Measurements from ENCODE around the gene ZNRF3.

ZNRF3 gene

GRCh38 chr22:28980326-28980725, 97.0 kb downstream of the ZNRF3 start:
- no peak for DNase-seq (ENCODE audit: extremely low read depth in 1 of 2, low read depth in 1 of 2)

GRCh38 chr22:28981818-28982499, 98.6 kb downstream of the ZNRF3 start:
- DNase-seq (ENCODE audit: extremely low read depth in 1 of 2, low read depth in 1 of 2): no peak

DNA sequence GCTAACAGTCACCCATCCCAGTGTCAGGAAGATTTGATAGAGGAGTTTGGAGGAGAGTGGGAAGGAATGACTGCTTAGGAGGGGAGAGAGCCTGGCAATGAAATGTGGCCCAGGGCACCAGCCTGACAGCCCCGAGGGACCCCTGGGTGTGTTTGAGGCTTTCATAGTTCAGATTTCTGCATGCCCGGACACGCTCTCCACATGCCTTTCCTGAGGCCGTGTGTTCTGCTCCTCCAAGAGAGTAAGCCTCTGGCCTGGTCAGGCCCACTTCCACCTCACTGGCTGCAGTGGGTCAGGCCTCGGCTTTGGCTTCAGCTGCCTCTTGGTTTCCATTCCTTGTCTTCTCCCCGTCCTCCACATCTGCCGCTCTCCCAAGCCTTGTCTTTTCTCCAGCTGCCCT, 99.8 kb downstream of the ZNRF3 start:
- no peak for DNase-seq (ENCODE audit: extremely low read depth in 1 of 2, low read depth in 1 of 2)

DNA sequence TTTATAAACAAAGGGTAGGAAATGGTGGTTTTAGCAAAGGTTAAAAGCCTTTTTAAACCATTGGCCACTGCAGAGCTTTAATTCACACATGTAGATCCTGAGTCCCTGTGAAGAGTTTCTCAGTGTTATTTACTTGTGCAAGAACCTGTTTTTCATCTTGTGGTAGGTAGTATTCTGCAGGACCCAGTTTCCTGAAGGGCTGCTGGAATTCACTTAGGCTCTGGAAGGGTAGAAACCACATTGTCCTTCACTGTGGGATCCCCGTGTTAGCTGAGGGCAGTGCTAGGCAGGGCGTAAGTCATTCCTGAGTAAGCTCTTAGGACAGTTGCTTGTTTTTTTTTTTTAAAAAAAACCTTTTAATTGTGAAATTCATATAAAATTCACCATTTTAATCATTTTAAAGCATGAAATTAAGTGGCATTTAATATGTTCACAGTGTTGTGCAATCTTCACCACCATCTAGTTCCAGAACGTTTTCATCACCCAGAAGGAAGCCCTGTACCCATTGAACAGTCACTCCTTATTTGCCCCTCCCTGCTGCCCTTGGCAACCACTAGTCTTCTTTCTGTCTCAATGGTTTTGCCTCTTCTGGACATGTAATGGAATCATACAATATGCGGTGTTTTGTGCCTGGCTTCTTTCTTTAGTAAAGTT, 100.5 kb downstream of the ZNRF3 start:
- DNase-seq (ENCODE audit: extremely low read depth in 1 of 2, low read depth in 1 of 2): no peak

- no peak for DNase-seq (ENCODE audit: extremely low read depth in 1 of 2, low read depth in 1 of 2)
These were observed 101.2 kb downstream of the ZNRF3 start for GRCh38 chr22:28984482-28985158.

GRCh38 chr22:28985581-28986290, 102.4 kb downstream of the ZNRF3 start:
- no peak for DNase-seq (ENCODE audit: extremely low read depth in 1 of 2, low read depth in 1 of 2)

- DNase-seq (ENCODE audit: extremely low read depth in 1 of 2, low read depth in 1 of 2): no peak
These were observed 103.0 kb downstream of the ZNRF3 start for GRCh38 chr22:28986366-28986765.

DNA sequence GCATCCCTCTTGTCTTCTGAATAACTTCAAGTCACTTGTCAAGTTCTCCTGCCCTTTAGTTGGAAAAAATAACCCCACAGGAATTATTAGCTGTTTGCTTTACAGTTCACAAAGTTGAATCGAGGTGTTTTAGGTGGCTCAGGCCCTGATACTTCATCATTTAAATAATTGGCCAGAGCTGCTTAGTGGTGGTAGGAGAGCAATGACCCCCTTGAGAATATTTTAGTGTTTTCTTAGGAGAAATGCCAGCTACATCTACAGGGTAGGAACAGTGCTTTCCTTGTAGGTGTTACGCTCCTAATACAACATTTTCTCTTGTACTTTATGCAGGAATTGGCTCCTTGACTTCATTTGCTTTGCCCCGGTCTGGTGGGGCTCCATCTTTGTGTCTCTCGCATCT, 105.1 kb downstream of the ZNRF3 start:
- DNase-seq (ENCODE audit: extremely low read depth in 1 of 2, low read depth in 1 of 2): no peak

- DNase-seq (ENCODE audit: extremely low read depth in 1 of 2, low read depth in 1 of 2): no peak
These were observed 105.7 kb downstream of the ZNRF3 start for GRCh38 chr22:28989035-28989464.

DNA sequence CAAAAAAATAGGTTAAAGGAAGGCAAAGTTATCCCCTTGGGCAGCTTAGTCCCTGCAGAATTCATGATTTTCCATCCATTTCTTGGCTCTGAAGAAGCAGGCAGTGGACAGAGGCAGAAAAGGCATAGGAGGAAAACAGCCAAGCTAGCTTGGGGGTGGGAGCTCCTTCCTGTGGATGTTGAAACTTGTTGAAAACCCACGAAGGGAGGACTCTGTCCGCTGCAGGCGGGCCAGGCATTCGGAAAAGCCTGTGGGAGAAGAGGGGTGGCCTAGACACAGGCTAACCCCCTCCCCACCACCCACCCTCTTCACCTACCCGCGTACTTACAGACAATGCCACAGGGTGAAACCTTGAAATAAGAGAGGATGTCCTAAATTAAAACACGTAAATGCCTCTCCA, 106.1 kb downstream of the ZNRF3 start:
- DNase-seq (ENCODE audit: extremely low read depth in 1 of 2, low read depth in 1 of 2): no peak

- no peak for DNase-seq (ENCODE audit: extremely low read depth in 1 of 2, low read depth in 1 of 2)
These were observed 106.5 kb downstream of the ZNRF3 start for GRCh38 chr22:28989912-28990311.

DNA sequence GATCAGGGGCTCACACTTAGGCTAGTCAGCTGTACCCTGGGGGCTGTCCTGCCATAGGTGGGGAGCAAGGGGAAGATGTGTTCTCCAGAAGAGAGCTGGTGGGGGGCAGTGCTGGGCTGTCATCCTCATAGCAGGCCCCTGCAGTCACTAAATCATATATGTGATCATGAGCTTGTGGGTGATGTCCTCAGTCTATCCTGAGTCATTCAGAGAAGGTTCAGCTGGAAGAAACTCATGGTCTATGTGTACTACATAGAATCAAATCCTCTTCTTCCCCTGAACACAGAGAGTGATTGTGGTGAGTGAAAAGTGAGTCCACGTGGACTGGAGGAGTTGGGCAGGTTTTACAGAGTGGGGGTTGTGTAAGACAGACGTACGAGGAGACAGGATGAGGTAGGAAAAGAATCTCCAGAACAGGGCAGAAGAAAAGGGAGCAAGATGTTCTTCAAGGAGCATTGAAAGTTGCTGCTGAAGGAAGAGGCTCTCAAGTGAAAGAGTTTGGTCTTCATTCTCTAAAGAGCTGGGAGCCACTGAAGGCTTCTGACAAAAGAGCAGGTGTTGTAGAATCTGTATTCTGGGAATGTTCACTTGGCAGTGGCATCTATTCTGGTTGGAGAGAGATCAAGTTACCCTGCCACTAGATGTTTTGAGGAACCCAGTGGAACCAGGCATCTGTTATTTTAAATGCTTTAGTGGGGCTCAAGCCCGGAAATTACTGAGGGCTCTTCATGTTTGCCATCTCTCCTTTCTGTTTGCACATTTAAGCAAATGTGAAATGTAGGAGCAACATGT, 109.4 kb downstream of the ZNRF3 start:
- DNase-seq (ENCODE audit: extremely low read depth in 1 of 2, low read depth in 1 of 2): no peak

DNA sequence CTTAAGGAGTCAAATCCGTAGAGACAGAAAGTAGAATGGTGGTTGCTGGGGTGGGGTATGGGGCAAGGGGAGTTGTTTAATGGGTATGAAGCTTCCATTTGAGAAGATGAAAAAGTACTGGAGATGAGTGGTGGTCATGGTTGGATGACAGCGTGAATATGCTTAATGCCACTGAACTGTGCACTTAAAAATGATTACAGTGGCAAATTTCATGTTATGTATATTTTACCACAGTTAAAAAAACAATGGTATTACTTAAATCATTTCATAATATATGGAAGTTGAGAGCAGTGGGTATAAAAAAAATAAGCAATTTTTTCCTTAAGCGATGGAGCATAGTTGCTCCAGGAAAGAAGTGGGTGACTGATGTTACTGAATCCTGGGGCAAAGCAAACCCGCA, 111.2 kb downstream of the ZNRF3 start:
- DNase-seq (ENCODE audit: extremely low read depth in 1 of 2, low read depth in 1 of 2): no peak

GRCh38 chr22:28995551-28995950, 112.2 kb downstream of the ZNRF3 start:
- no peak for DNase-seq (ENCODE audit: extremely low read depth in 1 of 2, low read depth in 1 of 2)

- DNase-seq (ENCODE audit: extremely low read depth in 1 of 2, low read depth in 1 of 2): no peak
These were observed 114.0 kb downstream of the ZNRF3 start for GRCh38 chr22:28997342-28997741.

GRCh38 chr22:28998681-28999080, 115.3 kb downstream of the ZNRF3 start:
- DNase-seq (ENCODE audit: extremely low read depth in 1 of 2, low read depth in 1 of 2): no peak

DNA sequence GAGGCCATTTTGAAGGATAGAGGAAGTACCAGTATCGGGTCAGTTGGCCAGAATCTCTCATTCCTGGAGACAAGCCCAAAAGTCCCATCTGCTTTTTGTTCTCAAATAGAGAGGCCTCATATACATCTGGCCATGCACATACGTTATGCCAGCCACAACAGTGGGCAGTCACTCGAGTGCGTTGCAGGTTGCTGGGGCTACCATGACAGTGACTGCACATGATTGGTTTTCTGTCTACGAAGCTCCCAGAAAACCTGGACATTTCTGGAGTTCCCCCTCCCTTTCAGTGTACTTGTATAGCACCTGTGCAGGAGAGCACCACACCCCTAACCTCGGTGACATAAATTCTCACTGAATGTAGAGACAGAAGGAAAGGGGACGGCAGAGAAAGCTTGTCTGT, 116.1 kb downstream of the ZNRF3 start:
- DNase-seq (ENCODE audit: extremely low read depth in 1 of 2, low read depth in 1 of 2): no peak

- no peak for DNase-seq (ENCODE audit: extremely low read depth in 1 of 2, low read depth in 1 of 2)
These were observed 116.7 kb downstream of the ZNRF3 start for GRCh38 chr22:28999919-29000556.

DNA sequence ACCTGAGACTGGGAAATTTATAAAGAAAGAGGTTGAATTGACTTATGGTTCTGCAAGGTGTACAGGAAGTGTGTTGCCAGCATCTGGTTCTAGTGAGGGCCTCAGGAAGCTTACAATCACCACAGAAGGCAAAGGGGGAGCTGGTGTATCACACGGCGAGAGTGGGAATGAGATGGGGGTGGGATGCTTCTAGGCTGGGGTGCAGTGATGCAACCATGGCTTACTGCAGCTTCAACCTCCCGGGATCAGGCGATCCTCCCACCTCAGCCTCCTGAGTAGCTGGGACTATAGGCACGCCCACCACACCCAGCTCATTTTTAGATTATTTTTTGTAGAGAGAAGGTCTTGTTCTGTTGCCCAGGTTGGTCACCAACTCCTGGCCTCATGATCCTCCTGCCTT, 117.3 kb downstream of the ZNRF3 start:
- no peak for DNase-seq (ENCODE audit: extremely low read depth in 1 of 2, low read depth in 1 of 2)

GRCh38 chr22:29002603-29003002, 119.2 kb downstream of the ZNRF3 start:
- DNase-seq (ENCODE audit: extremely low read depth in 1 of 2, low read depth in 1 of 2): no peak
